ENCODE measurements around the gene IKZF1.

The IKZF1 gene

GRCh38 chr7:50352282-50352681 is 47.8 kb downstream of the IKZF1 start:
- no peaks in the 10 kb centered on the region for H3K36me3 ChIP-seq (ENCODE audit: insufficient read depth, insufficient read length, low read length)
- no peaks in the 10 kb centered on the region for H3K9me3 ChIP-seq (ENCODE audit: insufficient read depth, low read length)
- no peak for DNase-seq (ENCODE audit: low read depth, low spot score)
- H3K4me3 ChIP-seq (ENCODE audit: insufficient read length, low read depth), result no peak overlapping the region
- TF ChIP-seq ZNF274 (IDR thresholded peaks at IDR 0.05; ENCODE audit: low read depth, low read length) (no peak), YY1 (IDR thresholded peaks at IDR 0.05; ENCODE audit: insufficient read depth, insufficient read length) (no peak), SUZ12 (IDR thresholded peaks at IDR 0.05; ENCODE audit: extremely low read depth, insufficient read depth, insufficient read length) (no peak)
- peaks cover 3% of the 10 kb centered on the region for H3K4me1 ChIP-seq (ENCODE audit: insufficient read depth, insufficient read length)
- H3K9ac ChIP-seq (ENCODE audit: insufficient read length, low read depth), result no peak overlapping the region
- H3K27me3 ChIP-seq (ENCODE audit: insufficient read depth, insufficient read length), result no peaks in the 10 kb centered on the region

- H3K27me3 ChIP-seq (ENCODE audit: insufficient read depth, insufficient read length), result no peaks in the 10 kb centered on the region
Observed at GRCh38 chr7:50352751-50353150, 48.2 kb downstream of the IKZF1 start.

GRCh38 chr7:50353201-50353600 is 48.7 kb downstream of the IKZF1 start:
- Histone ChIP-seq H3K36me3 (ENCODE audit: insufficient read depth, insufficient read length, low read length) (no peaks in the 10 kb centered on the region), H3K4me3 (ENCODE audit: insufficient read length, low read depth) (no peak overlapping the region), H3K9ac (ENCODE audit: insufficient read length, low read depth) (no peak overlapping the region), H3K27me3 (ENCODE audit: insufficient read depth, insufficient read length) (no peaks in the 10 kb centered on the region), H3K9me3 (ENCODE audit: insufficient read depth, low read length) (no peaks in the 10 kb centered on the region), H3K4me1 (ENCODE audit: insufficient read depth, insufficient read length) (peaks cover 3% of the 10 kb centered on the region)
- DNase-seq (ENCODE audit: low read depth, low spot score), result no peak
- no peak for TF ChIP-seq ZNF274 (IDR thresholded peaks at IDR 0.05; ENCODE audit: low read depth, low read length)
- TF ChIP-seq YY1 (IDR thresholded peaks at IDR 0.05; ENCODE audit: insufficient read depth, insufficient read length), result no peak
- no peak for TF ChIP-seq SUZ12 (IDR thresholded peaks at IDR 0.05; ENCODE audit: extremely low read depth, insufficient read depth, insufficient read length)

More at GRCh38 chr7:50352751-50353150, 48.2 kb downstream of the IKZF1 start:
- no peaks in the 10 kb centered on the region for H3K36me3 ChIP-seq (ENCODE audit: insufficient read depth, insufficient read length, low read length)
- no peaks in the 10 kb centered on the region for H3K9me3 ChIP-seq (ENCODE audit: insufficient read depth, low read length)
- H3K9ac ChIP-seq (ENCODE audit: insufficient read length, low read depth), result no peak overlapping the region
- H3K4me1 ChIP-seq (ENCODE audit: insufficient read depth, insufficient read length), result peaks cover 3% of the 10 kb centered on the region
- TF ChIP-seq YY1 (IDR thresholded peaks at IDR 0.05; ENCODE audit: insufficient read depth, insufficient read length) (no peak), SUZ12 (IDR thresholded peaks at IDR 0.05; ENCODE audit: extremely low read depth, insufficient read depth, insufficient read length) (no peak), ZNF274 (IDR thresholded peaks at IDR 0.05; ENCODE audit: low read depth, low read length) (no peak)
- no peak for DNase-seq (ENCODE audit: low read depth, low spot score)
- no peak overlapping the region for H3K4me3 ChIP-seq (ENCODE audit: insufficient read length, low read depth)

GRCh38 chr7:50353894-50354595 is 49.5 kb downstream of the IKZF1 start:
- peaks cover 3% of the 10 kb centered on the region for H3K4me1 ChIP-seq (ENCODE audit: insufficient read depth, insufficient read length)
- TF ChIP-seq ZNF274 (IDR thresholded peaks at IDR 0.05; ENCODE audit: low read depth, low read length), result no peak
- no peak for TF ChIP-seq YY1 (IDR thresholded peaks at IDR 0.05; ENCODE audit: insufficient read depth, insufficient read length)
- TF ChIP-seq SUZ12 (IDR thresholded peaks at IDR 0.05; ENCODE audit: extremely low read depth, insufficient read depth, insufficient read length), result no peak
- no peaks in the 10 kb centered on the region for H3K36me3 ChIP-seq (ENCODE audit: insufficient read depth, insufficient read length, low read length)
- no peak overlapping the region for H3K4me3 ChIP-seq (ENCODE audit: insufficient read length, low read depth)
- no peak for DNase-seq (ENCODE audit: low read depth, low spot score)
- no peaks in the 10 kb centered on the region for H3K9me3 ChIP-seq (ENCODE audit: insufficient read depth, low read length)
- H3K27me3 ChIP-seq (ENCODE audit: insufficient read depth, insufficient read length), result no peaks in the 10 kb centered on the region
- no peak overlapping the region for H3K9ac ChIP-seq (ENCODE audit: insufficient read length, low read depth)

- no peak for TF ChIP-seq ZNF274 (IDR thresholded peaks at IDR 0.05; ENCODE audit: low read depth, low read length)
- TF ChIP-seq SUZ12 (IDR thresholded peaks at IDR 0.05; ENCODE audit: extremely low read depth, insufficient read depth, insufficient read length), result no peak
- no peak for TF ChIP-seq YY1 (IDR thresholded peaks at IDR 0.05; ENCODE audit: insufficient read depth, insufficient read length)
- H3K27me3 ChIP-seq (ENCODE audit: insufficient read depth, insufficient read length), result no peaks in the 10 kb centered on the region
- no peaks in the 10 kb centered on the region for H3K36me3 ChIP-seq (ENCODE audit: insufficient read depth, insufficient read length, low read length)
- no peaks in the 10 kb centered on the region for H3K9me3 ChIP-seq (ENCODE audit: insufficient read depth, low read length)
- peaks cover 8% of the 10 kb centered on the region for H3K4me1 ChIP-seq (ENCODE audit: insufficient read depth, insufficient read length)
- H3K9ac ChIP-seq (ENCODE audit: insufficient read length, low read depth), result peak overlapping the region; percentile 13
- H3K4me3 ChIP-seq (ENCODE audit: insufficient read length, low read depth), result no peak overlapping the region
- no peak for DNase-seq (ENCODE audit: low read depth, low spot score)
Observed at GRCh38 chr7:50355817-50356178, 51.3 kb downstream of the IKZF1 start.

- Histone ChIP-seq H3K9ac (ENCODE audit: insufficient read length, low read depth) (no peak overlapping the region), H3K36me3 (ENCODE audit: insufficient read depth, insufficient read length, low read length) (no peaks in the 10 kb centered on the region), H3K4me1 (ENCODE audit: insufficient read depth, insufficient read length) (peaks cover 8% of the 10 kb centered on the region), H3K27me3 (ENCODE audit: insufficient read depth, insufficient read length) (no peaks in the 10 kb centered on the region), H3K9me3 (ENCODE audit: insufficient read depth, low read length) (no peaks in the 10 kb centered on the region), H3K4me3 (ENCODE audit: insufficient read length, low read depth) (no peak overlapping the region)
- TF ChIP-seq ZNF274 (IDR thresholded peaks at IDR 0.05; ENCODE audit: low read depth, low read length) (no peak), YY1 (IDR thresholded peaks at IDR 0.05; ENCODE audit: insufficient read depth, insufficient read length) (no peak), SUZ12 (IDR thresholded peaks at IDR 0.05; ENCODE audit: extremely low read depth, insufficient read depth, insufficient read length) (no peak)
- DNase-seq (ENCODE audit: low read depth, low spot score), result no peak
Observed at GRCh38 chr7:50356212-50356944, 51.9 kb downstream of the IKZF1 start.

- Histone ChIP-seq H3K27me3 (ENCODE audit: insufficient read depth, insufficient read length) (no peaks in the 10 kb centered on the region), H3K36me3 (ENCODE audit: insufficient read depth, insufficient read length, low read length) (no peaks in the 10 kb centered on the region), H3K9ac (ENCODE audit: insufficient read length, low read depth) (no peak overlapping the region), H3K4me3 (ENCODE audit: insufficient read length, low read depth) (no peak overlapping the region), H3K4me1 (ENCODE audit: insufficient read depth, insufficient read length) (peaks cover 8% of the 10 kb centered on the region), H3K9me3 (ENCODE audit: insufficient read depth, low read length) (no peaks in the 10 kb centered on the region)
- TF ChIP-seq ZNF274 (IDR thresholded peaks at IDR 0.05; ENCODE audit: low read depth, low read length), result no peak
- no peak for DNase-seq (ENCODE audit: low read depth, low spot score)
Observed at GRCh38 chr7:50356945-50357268, 52.4 kb downstream of the IKZF1 start.
